Stimulated activated CD8-positive, alpha-beta memory T cell treated with anti-CD3 and anti-CD28 coated beads, Interleukin-12 subunit alpha, Interleukin-12 subunit beta, amount 100 ng/mL, for 4 hours (primary cell): Measurements from ENCODE around the gene ACP4.
"Not testable (repeated sequence)": the region's sequence is repeated elsewhere in the genome, so short reads cannot be mapped to it uniquely, and the experiment has no call there.

Source experiments
- DNase-seq: peaks from one replicate; pipeline ENCODE4 v3.0.0-alpha.2; 2020; ENCODE audit warnings: low read depth

Gene ACP4

DNA sequence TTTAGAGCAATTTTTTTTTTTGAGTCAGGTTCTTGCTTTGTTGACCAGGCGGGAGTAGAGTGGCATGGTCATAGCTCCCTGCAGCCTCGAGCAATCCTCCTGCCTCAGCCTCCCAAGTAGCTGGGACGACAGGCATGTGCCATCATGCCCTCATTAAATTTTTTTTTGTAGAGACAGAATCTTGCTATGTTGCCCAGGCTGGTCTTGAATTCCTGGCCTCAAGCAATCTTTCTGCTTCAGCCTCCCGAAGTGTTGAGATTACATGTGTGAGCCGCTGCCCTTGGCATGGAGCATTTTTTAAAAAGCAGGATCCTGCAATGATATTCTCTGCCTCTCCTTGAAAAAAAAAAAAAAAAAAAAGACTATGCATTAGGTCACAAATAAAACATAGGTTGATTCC, 14.1 kb upstream of the ACP4 start:
- no peak for DNase-seq

DNA sequence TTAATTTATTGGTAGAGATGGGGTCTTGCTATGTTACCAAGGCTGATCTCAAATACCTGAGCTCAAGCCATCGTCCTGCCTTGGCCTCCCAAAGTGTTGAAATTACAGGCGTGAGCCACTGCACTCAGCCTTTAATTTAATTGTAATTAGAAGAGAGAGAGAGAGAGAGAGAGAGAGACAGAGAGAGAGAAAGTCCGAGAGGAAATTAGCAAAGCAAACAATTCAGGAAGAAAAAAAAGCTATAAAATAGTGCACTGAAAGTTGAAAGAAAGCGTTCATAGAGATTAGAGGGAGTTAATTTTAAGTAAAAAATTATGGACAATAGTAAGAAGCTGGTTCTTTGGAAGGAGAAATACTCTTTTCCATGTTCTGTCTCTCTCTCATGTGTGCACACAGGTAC, 13.0 kb upstream of the ACP4 start:
- DNase-seq = no peak

DNA sequence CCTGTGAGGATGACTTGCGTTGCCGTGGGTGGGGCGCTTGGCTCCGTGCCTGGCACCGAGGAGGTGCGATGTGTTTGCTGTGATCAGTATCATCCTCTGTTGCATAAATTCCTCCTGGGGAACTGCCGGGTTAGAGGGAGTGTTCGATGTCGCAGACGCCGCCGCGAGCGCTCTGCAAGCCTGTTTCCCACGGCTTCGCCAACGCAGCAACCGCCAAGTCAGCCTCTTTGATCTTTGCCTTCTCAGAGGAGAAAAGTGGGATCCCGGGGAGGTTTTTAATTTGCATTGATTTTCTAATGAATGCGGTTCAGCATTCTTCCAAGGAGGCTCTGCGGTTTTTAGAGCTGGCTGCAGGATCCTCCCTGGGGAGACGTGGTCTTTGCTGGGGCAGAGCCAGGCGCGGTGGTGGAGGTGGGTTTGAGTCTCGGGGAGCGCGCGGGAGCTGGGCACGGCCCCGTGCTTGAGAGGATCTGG, 12.3 kb upstream of the ACP4 start:
- no peak for DNase-seq

DNA sequence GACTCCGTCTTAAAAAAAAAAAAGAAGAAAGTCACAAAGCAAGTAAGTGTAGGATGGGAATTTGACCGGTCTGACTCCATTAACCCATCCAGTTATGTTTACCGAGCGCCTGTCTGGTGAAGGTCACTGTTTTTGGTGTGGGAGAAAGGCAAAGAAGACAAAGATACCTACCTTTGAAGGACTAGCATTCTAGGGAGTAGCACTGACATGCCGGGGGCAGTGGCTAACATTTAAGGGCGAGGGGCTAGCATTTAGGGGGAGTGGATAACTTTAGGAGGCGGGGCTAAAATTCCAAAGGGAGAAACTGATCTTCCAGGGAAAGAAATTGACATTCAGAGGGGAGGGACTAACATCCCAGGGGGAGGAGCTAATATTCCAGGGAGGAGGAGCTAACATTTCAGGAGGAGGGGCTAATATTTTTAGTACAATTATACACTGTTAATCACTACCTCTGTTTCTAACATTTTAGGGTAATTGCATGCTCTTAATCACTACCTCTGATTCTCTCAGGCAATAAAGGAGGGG, 11.2 kb upstream of the ACP4 start:
- no peak for DNase-seq

DNA sequence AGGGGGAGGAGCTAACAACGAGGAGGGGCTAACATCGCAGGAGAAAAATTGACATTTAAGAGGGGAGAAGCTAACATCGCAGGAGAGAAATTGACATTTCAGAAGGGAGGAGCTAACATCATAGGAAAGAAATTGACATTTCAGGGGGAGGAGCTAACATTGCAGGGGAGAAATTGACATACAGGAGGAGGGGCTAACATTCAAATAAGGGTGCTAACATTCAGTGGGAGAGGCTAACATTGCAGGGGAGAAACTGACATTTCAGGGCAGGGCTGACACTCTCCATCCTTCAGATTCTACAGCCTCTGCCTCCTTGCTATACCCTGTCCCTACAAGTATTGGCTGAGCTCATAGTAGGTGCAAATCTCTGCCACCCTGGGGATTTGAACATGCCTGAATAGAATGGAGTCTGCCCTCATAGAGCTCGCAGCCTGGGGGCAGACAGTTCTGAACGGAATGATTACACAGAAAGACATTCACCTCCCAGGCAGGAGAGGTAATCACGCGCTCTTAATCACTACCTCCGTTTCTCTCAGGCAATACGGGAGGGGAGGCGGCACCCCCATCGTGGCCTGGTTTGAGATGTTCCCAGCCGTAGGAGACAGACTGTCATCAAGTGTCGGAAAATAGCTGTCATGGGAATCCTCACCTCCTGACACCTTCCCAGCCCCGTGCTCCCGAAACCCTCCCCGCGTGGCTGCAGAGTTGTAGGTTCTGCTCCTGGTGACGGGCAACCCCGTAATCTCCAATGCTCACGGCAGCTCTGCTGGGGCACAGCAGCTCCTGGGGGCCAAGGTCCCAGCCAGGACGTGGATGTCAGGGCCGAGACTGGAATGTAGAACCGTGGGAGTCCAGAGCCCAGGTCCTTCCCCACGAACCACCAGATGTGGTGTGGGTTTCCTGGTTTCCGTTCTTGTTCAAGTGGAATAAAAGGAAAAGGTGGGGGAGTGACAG, 10.4 kb upstream of the ACP4 start:
- DNase-seq = no peak

DNA sequence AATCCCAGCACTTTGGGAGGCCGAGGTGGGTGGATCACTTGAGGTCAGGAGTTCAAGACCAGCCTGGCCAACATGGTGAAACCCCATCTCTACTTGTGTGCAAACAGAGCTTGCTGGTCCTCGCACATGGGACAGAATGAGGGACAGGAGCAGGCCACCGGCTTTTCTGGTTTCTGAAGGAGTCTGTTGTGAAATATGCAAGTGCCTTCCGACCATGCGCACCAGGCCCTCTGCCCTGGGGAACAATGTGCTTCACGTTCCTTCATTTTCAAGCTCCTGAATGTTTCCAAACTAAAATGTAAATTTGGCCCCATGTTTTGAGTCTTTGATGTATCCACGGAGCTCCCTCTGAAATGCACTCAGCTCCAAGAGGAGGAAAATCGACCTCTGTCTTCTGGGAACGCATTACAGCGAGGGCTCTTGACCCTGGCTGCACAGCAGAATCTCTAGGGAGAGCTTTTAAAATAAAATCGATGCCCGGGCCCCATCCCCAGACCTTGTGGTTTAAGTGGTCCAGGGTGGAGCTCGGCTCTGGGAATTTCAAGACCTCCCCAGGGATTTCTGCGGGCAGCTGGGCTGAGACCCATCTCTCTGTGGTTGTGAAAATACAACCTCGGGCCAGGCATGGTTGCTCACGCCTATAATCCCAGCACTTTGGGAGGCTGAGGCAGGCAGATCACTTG, 9.3 kb upstream of the ACP4 start:
- no peak for DNase-seq

DNA sequence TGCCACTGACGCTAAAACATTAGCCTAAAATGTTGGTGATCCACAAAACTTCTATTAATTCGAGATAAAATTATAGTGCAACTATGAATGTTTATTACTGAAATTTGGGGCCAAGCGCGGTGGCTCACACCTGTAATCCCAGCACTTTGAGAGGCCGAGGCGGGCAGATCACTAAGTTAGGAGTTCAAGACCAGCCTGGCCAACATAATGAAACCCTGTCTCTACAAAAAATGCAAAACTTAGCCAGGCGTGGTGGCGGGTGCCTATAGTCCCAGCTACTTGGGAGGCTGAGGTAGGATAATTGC, 6.4 kb upstream of the ACP4 start:
- not testable (repeated sequence) for DNase-seq

DNA sequence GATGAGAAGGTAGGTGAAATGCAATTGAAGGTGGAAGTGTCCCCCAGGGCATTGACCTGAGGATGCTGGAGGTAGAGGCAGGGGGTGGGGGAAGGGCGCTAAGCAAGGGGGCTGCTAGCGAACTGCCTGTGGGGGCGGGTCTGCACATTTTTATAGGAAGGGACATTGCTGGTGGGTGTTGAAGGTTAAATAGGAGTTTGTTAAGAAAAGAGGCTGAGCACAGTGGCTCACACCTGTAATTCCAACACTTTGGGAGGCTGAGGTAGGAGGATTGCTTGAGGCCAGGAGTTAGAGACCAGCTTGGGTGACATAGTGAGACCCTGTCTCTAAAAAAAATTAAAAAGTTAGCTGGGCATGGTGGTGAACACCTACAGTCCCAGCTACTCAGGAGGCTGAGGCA, 5.5 kb upstream of the ACP4 start:
- no peak for DNase-seq

DNA sequence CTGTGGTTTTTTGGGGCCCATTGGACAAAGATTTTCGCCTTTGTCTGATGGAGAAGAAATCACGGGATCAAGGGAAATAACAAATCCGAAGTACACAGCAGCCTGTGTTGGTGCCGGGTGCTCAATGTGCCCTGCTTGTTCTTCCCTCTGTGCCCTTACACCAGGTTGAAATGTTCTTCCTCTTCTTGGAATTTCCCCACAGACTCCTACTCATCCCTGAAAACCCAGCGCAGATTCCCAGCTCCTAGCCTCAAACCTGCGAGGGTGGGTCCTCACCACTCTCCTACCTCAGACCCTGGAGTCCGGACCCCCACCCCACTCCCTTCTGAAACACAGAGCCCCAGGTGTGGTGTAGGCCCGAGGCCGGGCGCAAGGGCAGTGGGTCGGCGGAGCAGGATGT, 4.9 kb upstream of the ACP4 start:
- DNase-seq = no peak

DNA sequence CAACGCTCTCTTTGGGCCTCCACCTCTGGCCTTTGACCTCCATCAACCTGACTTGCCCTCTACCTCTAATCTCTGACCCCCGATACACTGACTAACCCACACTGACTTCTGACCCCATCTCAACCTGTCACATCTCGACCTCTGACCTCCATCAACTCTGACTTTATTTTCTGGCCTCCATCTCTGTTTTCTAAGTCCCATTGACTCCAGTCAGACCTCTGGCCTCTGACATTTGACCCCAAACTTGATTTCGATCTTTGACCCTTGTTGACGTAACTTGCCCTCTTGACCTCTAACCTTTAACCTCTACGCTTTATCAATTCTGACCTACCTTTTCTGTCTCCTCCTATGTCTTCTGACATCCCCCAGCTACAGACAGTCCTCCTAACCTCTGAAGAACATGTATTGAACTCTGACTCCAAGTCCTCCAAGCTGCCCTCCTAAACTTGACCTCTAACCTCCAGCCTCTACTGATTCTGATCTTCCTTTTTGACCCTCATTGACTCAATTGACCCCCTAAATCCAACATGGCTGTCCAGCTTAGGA, 780 bp downstream of the ACP4 start:
- DNase-seq = no peak

DNA sequence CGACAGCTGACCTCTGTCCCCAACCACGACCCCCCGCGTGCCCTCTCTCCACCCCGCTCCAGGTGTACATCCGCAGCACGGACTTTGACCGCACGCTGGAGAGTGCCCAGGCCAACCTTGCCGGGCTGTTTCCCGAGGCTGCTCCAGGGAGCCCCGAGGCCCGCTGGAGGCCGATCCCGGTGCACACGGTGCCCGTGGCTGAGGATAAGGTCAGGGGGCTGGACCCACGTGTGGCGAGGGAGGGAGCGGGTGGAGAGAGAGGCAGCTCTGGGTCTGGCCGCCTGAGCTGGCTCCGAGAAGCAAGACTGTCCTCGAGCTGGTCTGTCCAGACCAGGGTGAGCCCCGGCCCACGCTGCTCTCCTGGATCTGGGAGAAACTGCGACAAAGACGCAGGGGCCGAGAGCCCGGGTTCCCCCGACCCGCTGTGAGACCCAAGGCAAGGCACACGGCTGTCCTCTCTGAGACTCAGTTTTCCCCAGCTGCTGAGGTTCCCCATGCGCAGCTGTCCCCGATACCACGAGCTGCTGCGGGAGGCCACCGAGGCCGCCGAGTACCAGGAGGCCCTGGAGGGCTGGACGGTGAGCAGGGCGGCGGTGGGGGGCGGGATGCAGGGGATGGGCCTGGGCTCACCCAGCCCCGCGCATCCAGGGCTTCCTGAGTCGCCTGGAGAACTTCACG, 1.5 kb downstream of the ACP4 start:
- no peak for DNase-seq

DNA sequence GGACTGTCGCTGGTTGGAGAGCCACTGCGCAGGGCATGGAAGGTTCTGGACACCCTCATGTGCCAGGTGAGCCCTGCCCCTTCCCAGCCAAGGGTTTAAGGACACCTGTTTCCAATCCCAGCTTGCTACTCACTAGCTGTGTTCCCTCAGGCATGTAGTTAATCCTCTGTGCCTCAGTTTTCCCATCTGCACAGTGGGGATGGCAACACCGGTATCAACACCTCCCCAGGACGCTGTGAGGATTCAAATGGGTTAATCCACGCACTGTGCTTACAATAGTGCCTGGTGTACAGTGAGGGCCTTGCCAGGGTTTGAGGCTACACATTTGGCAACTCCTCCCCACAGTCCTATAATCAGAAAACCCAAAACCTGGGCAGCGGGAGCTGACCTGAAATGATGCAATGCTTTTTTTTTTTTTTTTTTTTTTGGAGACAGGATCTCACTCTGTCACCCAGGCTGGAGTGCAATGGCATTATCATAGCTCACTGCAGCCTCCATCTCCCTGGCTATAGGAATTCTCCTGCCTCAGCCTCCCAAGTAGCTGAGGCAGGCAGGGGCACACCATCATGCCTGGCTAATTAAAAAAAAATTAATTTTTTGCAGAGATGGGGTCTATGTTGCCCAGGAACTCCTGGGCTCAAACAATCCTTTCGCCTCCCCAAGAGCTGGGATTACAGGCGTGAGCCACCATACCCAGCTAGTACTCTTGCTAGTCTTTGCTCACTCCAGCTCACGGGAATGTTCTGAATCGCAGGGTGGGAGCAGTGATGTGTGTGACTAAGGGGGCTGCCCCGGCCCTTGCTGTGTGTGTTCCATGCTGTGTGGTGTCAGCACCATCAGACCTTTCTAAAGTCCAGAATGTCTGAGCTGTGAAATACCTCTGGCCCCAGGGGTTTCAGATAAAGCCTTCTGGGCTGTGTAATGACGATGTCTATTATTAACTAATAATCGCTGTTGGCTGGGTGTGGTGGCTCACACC, 2.3 kb downstream of the ACP4 start:
- DNase-seq = no peak

DNA sequence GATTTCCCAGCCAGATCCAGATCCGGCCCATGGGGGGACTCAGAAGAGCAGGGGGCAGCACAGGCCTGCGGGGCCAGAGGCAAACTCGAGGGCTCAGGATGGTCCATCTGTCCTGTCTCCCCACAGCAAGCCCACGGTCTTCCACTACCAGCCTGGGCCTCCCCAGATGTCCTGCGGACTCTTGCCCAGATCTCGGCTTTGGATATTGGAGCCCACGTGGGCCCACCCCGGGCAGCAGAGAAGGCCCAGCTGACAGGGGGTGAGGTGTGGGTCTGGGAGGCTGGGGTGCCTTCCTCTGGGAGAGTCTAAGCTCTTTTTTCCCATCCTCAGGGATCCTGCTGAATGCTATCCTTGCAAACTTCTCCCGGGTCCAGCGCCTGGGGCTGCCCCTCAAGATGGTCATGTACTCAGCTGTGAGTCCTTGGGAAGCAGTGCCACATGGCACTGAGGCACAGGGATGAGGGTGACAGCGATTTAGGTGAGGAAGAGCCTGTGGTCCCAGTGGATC, 3.4 kb downstream of the ACP4 start:
- no peak for DNase-seq

DNA sequence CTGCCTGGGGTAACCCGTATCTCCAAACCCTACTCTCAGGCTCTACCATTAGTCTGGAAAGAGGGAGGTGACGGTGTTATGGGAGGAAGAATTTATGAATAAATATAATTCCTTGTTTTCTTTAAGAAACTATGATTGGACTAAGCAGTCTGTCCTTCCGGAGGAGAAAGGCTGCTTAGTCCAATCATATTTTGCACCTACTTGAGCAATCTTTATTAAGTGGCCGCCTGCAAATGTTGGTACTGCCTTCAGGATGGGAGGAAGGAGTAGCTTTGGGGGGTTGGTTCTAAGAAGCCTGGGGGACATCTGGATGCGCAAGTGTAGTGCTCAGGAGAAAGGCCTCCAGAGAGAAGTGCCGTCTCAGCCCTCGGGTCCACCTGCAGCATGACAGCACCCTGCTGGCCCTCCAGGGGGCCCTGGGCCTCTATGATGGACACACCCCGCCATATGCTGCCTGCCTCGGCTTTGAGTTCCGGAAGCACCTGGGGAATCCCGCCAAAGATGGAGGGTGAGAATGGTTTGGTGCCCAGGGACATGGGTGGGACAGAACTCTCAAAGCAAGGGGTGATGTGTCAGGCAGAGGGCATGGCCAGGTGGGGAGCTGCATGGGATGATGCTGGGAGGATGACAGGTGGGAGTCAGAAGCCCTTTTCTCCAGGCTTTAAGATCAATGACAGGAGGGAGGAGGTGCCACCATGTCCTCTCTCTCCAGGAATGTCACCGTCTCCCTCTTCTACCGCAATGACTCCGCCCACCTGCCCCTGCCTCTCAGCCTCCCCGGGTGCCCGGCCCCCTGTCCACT, 4.1 kb downstream of the ACP4 start:
- DNase-seq = no peak

DNA sequence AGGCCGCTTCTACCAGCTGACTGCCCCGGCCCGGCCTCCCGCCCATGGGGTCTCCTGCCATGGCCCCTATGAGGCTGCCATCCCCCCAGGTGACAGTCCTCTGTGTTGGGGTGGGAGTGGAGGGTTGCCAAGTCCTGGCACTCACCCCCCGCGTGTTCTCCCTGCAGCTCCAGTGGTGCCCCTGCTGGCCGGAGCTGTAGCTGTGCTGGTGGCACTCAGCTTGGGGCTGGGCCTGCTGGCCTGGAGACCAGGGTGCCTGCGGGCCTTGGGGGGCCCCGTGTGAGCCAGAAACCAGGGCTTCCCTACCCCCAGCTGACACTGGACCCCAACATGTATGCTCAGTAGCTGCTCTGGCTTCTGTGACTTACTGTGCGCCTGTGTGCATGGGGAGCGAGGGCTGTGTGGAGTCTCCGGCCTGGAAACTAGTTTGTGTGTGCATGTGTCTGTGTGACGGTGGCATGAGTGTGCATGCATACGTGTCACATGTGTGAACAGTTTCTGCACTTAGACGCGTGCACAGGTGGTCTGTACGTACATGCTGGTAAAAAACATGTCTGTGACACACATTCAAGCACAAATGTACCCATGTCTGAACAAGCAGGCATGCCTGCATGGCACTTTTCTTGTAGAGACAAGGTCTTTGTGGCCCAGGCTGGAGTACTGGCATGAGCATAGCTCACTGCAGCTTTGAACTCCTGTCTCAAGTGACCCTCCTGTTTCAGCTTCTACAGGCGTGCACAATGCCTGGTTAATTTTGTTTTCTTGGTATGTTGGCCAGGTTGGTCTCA, 4.9 kb downstream of the ACP4 start:
- no peak for DNase-seq

DNA sequence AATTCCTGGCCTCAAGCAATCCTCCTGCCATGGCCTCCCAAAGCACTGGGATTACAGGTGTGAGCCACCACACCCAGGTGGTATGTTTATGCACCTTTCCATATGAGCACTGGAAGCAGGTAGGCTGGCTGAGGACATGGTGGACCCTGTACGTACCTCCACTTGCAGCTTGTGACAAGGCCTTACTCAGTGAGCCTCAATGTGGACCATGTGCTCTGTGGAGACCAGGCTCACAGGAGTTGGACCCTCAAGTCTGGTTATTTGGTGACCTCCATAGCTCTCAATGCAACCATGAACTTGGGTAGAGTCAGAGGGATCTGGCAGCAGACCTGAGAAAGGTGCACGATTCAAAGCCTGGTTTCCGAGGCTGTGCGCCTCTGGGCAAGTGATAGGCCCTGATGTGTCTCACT, 5.5 kb downstream of the ACP4 start:
- DNase-seq = no peak

DNA sequence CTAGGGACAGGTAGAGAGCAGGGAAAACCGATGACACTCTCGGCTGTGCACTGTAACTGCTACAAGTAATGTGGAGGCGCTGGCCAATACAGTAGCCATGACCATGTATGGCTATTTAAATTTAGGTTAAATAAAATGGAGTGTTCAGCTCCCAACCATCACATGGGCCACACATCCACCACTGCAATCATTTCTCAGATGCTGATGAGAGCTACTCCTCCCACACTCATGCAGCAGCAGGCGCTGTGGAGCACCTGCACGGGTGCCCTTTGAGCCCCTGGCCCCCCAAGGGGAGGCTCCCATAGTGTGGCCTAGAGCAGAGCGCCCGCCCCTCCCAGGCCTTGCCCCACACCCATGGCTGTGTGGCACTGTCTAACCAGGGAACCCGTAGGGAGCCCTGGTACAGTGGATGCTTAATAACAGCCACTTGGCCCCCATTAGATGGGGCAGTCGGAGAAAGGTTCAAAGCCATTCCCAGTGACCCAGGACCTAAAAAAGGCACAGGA, 6.0 kb downstream of the ACP4 start:
- no peak for DNase-seq

DNA sequence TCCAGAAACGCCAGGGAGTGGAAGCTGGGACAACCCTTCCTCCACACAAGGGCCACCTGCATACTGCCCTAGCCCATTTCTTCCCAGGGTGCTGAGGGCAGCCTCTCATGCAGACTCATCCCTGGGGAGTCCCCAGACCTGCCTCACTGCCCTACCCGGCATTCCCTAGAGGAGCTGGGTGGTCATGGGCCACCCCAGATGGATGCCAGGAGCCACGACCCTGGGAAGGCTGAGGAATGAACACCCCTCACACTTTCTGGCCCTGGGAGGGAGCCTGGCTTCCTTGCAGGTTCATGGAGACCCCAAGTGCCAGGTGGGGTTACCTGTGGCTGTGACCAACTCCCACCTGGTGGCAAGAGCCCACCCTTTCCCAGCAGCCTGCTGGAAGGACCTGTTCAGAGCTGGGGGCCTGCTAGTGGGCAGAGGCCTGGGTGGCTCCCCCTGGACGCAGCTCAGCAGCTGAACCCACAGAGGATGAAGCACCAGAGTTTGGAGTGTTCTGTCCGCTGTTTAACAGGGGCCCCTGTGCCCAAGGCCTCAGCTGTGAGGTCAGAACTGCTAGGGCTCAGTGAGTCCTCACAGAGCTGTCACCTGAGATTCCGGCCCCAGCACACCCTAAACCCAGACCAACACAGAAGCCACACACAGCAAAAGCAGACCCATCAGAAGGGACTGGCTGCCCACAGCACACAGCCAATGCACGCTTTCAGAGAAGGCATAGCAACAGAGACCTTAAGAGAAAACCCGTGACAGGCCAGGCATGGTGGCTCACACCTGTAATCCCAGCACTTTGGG, 6.6 kb downstream of the ACP4 start:
- DNase-seq = no peak
